HG02943 (cell line): Measurements from ENCODE around the gene ZFR.
"Not testable (repeated sequence)": the region's sequence is repeated elsewhere in the genome, so short reads cannot be mapped to it uniquely, and the experiment has no call there.

Source experiments
- ATAC-seq: cut with Tn5 transposase; IDR thresholded peaks from one replicate; pipeline ENCODE4 v1.9.1; 2021; ENCODE audit warnings: mild to moderate bottlenecking, low read depth, moderate library complexity; ENCODE audit not compliant: unreplicated experiment

Gene ZFR

GRCh38 chr5:32326216-32326772 is 118.2 kb downstream of the ZFR start:
- no peak for ATAC-seq

GRCh38 chr5:32325616-32326015 is 118.9 kb downstream of the ZFR start:
- no peak for ATAC-seq

DNA sequence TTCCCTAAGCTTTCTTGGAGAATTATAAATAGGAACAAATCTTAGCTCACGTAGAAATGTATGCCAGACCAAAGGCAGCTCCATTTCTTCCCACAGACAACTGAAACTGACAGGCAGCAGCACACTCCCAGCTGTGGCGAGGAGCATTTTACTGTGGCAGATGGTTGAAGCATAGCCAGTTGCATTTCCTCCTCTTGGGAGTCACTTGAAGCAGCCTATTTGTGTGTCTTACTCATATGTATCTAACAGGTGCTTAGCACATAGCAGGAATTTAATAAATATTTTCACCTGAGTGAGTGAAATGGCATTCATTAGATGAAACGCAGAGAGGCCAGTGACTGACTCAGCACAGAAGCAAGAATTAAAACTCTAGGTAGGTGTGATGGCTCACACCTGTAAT is 119.5 kb downstream of the ZFR start:
- ATAC-seq = no peak

GRCh38 chr5:32323741-32324140 is 120.8 kb downstream of the ZFR start:
- ATAC-seq = no peak

GRCh38 chr5:32322882-32323281 is 121.7 kb downstream of the ZFR start:
- no peak for ATAC-seq

DNA sequence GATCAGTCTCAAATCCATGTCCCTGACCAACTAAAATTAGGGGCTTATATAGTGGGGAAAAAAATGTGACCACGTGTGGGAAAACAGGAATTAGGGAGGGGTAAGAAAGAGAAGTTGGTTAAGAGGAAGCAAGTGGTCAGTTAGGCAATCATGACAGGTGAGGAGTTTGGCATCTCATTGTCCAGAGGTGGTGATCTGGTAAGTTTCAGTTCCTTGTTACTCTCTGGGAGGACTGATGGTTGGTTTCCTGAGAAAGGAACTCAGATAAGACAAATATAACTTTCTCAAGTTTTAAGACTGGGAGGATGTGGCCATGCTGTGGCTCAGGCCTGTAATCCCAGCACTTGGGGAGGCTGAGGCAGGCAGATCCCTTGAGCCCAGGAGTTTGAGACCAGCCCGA is 122.8 kb downstream of the ZFR start:
- ATAC-seq = not testable (repeated sequence)

DNA sequence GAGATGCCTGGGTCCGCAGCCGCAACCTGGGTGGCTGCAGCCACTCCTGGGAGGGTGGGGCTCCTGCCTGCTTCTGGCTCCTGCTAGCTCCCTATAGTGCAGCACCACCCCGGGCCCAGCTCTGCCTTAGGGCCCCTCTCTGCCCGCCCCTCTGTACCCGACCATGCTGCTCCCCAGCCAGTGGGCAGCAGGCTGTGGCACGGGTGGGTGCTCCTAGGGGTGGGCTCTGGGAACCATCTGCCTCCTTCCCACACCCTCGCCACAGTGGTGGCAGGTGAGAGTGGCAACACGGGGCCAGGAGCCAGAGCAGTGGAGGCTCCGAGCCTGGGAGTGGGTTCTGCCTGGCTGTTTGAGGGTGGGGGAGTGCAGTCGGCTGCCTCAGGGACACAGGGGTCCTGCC is 124.0 kb downstream of the ZFR start:
- no peak for ATAC-seq

DNA sequence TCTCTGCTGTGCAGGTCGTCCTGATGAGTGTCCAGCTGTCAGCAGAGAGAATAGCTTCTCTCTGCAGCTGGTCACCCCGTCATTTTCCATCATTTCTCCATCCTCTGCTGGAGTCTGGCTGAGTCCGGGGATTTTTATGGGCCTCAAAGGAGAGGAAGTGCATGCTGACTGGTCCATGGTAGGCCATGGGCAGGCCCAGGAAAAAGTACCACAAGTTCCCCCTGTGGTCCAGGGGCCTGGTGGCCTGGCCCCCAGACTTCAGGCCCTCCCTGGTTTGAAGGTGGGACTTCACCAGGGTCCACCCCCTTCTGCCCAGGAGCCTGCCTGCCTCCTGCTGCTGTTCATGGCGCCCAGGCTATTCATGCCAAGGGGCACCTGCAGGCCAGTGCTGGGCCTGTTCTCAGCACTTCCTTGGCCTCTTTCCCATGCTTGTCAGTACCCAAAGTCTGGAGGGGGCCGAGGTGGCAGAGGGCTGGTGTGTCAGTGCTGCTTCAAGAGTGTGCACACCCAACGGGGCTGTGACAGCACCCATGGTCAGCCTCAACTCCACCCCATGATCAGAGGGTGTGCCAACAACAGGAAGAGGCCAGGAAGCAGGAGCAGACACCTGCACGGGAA is 124.5 kb downstream of the ZFR start:
- ATAC-seq = no peak

DNA sequence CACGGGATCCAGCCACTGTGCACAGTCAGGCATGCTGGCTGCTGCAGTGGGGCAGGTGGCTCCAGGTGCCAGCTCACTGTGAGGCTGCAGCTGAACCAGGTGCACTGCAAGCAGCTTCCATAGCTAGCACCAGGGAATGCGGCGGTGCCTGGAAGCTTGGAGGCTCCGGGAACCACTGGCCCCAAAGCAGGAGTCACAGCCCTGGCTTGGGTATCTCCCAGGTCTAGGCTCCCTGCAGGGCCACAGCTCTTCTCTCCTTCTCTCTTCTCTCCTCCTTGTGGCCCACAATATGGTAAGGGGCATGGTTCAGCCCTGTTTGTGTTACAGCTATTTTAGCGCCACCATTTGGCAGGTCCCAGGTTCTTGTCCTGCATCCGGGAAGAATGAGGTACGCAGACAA is 125.1 kb downstream of the ZFR start:
- ATAC-seq = no peak

DNA sequence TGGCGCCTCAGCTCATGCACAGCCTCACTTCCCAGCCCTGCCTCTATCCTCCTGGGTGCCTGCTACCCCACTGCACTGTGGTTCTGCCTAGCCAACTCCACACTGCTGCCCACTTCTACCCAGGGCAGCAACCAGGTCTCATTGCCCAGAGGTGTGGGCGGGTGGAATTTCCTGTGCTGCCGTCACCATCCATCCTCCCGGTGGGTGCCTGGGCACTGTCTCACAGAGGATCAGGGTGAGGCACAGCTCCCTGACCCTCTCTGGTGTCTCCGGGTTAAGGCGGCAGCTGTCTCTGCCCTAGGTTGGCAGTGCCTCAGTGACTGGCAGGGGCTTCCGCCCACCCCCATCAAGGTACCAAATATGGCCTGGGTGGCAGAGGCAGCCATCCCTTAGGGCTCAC is 127.5 kb downstream of the ZFR start:
- no peak for ATAC-seq

DNA sequence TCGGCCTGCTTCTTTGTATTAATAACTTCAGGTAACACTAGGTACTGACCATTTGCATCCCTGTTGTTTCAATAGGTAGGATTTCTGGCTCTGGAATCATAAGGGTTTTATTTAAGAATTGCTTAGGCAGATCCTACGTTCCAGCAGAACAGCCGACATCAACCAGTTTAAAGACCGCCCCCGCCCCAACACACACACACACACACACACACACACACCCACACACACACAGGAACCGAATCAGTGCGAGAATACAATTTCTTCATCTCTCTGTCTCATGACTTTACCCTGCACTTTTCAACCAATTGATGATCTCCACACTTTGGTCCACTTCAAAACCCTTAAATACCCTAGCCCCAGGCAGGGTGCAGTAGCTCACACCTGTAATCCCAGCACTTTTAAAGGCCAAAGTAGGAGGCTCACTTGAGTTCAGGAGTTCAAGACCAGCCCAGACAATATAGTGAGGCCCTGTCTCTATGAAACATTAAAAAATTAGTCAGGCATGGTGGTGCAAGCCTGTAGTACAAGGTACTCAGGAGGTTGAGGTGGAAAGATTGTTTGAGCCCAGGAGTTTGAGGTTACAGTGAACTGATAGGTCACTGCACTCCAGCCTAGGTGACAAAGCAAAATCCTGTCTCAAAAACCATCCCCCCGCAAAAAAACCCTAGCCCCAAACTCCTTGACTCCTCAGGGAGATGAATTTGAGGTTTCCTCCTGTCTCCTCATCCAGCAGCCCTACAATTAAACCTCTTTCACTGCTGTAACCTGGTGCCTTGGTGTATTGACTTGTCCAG is 129.1 kb downstream of the ZFR start:
- ATAC-seq = no peak

DNA sequence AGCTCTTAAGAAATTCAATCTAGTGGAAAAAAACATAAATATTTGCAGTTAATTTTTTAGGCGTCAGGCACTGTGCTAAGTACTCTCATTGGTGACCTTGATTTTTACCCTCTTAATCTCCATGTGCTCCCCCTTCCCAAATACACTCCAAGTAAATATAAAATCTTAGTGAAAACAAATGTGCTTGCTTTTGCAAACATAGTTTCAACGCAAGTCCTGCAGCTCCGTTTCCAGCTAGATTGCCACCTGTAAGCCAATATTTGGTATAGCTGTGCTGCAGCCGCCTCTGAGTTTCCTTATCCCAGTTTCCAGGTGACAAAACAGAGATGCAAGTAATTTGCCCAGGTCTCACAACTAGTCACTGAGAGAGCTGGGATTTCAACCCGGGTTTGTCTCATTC is 129.9 kb downstream of the ZFR start:
- ATAC-seq = no peak

DNA sequence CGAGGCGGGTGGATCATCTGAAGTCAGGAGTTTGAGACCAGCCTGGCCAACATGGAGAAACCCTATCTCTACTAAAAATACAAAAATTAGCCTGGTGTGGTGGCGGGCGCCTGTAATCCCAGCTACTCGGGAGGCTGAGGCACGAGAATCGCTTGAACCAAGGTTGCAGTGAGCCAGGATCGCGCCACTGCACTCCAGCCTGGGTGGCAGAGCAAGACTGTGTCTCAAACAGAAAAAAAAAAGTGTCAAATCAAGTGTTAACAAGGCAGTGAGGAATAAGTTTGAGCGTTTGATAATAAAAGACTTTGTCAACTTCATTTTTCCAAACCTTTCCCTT is 130.4 kb downstream of the ZFR start:
- not testable (repeated sequence) for ATAC-seq

DNA sequence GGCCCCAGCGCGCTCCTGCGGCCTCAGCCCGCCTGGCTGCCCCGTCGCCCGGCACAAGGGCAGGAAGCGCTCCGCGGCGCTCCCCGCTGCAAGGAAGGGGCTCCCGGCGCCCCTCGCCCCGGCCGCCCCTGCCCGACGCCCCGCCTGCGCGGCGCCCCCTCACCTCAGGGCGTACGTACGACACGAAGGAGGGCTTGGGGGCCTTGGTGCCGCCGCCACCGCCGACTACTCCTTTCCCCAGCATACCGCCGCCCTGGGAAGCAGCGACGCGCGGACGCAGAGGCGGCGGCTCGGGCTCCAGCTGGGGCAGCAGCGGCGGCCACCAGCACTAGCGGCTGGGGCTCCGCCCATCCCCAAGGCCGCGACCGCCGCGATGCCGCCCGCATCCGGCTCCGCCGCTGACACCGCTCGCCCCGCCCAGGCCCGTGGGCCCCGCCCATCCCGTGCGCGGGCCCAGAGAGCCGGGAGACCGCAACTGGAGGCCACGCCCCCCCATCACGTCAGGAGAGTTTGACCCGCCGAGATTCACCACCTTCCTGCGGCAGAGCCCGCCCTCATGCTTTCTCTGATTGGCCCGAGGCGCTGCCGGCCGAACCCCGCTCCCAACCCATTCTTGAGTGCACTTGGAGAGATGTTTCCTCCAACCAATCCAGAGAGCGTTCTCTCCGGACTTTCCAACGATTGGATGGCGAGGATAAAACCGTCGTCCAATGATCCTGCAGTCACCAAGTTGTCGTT is 131.8 kb downstream of the ZFR start, which contains the start of gene MTMR12:
Gene MTMR12, minus strand, starts transcription at position 345 of the 738 bp plus-strand sequence. Its CDS starts 101 bp downstream, at position 244.
- peak; percentile 96 for ATAC-seq

GRCh38 chr5:32312197-32312594 is 132.3 kb downstream of the ZFR start:
- ATAC-seq = peak; percentile 26

DNA sequence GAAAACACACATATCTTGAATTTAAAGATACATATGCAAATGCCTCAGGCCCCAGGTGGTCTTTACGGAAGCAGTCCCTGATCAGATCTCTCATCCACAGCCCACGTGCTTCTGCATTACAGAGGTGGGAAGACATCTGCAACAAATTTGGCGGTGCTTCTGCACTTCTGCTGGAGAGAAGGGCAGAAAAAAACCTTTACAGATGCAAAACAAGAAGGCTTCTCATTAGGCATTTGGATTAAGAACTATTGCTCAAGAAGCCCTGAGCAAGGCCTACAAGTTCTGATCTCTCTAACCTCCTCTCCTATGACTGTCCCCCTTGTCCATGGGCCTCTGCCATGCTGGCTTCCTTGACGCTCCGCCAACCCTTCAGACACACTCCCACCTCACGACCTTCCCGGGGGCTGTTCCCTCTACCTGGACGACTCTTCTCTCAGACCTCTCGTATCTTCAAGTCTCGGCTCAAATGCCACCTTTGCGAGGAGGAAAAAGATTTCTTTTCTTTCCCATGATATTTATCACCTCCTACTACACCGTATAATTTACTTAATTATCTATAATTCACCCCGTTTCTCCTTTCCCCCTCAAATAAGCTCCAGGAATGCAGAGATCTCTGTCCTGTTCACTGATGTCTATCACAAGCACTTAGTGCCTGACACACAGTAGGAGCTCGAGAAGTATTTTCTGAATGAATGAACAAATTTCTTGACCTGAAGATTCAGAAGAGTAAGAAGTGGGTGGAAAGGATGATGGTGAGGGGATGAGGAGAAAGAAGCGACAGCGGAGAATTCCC is 132.9 kb downstream of the ZFR start:
- no peak for ATAC-seq

DNA sequence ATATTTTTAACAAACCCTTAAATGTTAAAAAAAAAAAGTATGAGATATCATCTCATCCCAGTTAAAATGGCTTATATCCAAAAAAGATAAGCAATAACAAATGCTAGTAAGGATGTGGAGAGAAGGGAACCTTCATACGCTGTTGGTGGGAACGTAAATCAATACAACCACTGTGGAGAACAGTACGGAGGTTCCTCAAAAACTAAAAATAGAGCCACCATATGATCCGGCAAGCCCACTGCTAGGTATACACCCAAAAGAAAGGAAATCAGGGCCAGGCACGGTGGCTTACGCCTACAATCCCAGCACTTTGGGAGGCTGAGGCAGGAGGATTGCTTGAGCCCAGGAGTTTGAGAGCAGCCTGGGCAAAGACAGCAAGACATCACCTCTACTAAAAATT is 134.8 kb downstream of the ZFR start:
- no peak for ATAC-seq

GRCh38 chr5:32308946-32309345 is 135.6 kb downstream of the ZFR start:
- no peak for ATAC-seq

DNA sequence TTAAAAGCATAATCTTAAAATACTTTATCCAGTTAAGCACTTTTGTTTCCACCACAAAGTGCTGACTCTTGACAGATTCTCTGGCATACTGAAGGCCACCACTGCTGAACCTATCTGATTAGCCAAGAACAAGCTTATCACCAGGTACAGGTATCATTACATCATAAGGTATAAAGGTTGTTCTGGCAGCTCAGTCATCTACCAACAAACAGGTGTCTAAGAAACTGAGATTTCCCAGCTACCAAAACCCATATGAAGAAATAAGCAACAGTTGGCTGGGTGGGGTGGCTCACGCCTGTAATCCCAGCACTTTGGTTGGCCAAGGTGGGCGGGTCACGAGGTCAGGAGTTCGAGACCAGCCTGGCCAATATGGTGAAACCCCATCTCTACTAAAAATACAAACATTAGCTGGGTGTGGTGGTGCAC is 136.8 kb downstream of the ZFR start:
- no peak for ATAC-seq

GRCh38 chr5:32304622-32305021 is 139.9 kb downstream of the ZFR start:
- no peak for ATAC-seq
